ENCODE measurements around the gene RNASE8. TPM values are rescaled to one million over a fixed set of nuclear protein-coding genes. Genes with fewer than 3 reads are reported as not detected.

RNASE8 gene
- total and polyA plus RNA-seq, 2 of the 8 experiments (the other 6 are each of a cell fraction or from before 2014, with no cell fraction given), result not detected

GRCh38 chr14:21011136-21011535 is 46.5 kb upstream of the RNASE8 start:
- H3K18ac ChIP-seq (ENCODE audit: extremely low read depth, low read length), result no peak overlapping the region
- H2BK12ac ChIP-seq (ENCODE audit: low read depth, low read length), result no peak overlapping the region
- no peaks in the 10 kb centered on the region for H3K79me2 ChIP-seq (ENCODE audit: control insufficient read depth in 1 of 2, insufficient read depth in 2 of 2, low read length in 2 of 2)
- no peak overlapping the region for H3K14ac ChIP-seq (ENCODE audit: insufficient read length)
- H3K27ac ChIP-seq (ENCODE audit: low read depth, low read length), result no peak overlapping the region
- DNase-seq (ENCODE audit: low read depth in 1 of 2, low spot score in 2 of 2) (no peak), FAIRE-seq (no peak)
- H3K27me3 ChIP-seq (replicated peaks in 1 of 4; ENCODE audit: control insufficient read depth in 3 of 4, extremely low read depth in 1 of 4, insufficient read depth in 3 of 4, low read length in 3 of 4), result no peaks in the 10 kb centered on the region; a peak in 1 of 7 replicates
- H3K4me2 ChIP-seq (ENCODE audit: insufficient read depth in 1 of 2, low read depth in 2 of 2, low read length in 2 of 2), result no peak overlapping the region
- H3K23ac ChIP-seq (ENCODE audit: insufficient read length), result no peak overlapping the region
- H3K36me3 ChIP-seq (ENCODE audit: control insufficient read depth in 2 of 4, insufficient read depth in 4 of 4, low read length in 3 of 4), result no peaks in the 10 kb centered on the region
- no peak overlapping the region for H4K91ac ChIP-seq (replicated peaks; ENCODE audit: insufficient read length, low read length)
- no peak overlapping the region for H2BK15ac ChIP-seq (ENCODE audit: low read length)
- no peak overlapping the region for H2BK5ac ChIP-seq (ENCODE audit: low read depth, low read length)
- 89% methylated on average over 1 of the region's 1 CpG; no CpG with 5 or more reads in 1 of the 2 experiments for WGBS, 2 experiments (ENCODE audit: extremely low coverage in 1 of 2, insufficient coverage in 1 of 2, insufficient read length in 1 of 2, insufficient replicate concordance in 2 of 2, low coverage in 1 of 2, low lambda C conversion rate in 2 of 2, missing lambda C conversion rate in 1 of 2)
- H3K9me3 ChIP-seq (ENCODE audit: insufficient read depth in 2 of 2, low read depth in 1 of 2, low read length in 1 of 2), result no peaks in the 10 kb centered on the region
- no peak overlapping the region for H3K9ac ChIP-seq (replicated peaks in 1 of 4; ENCODE audit: extremely low read depth in 1 of 4, low read depth in 3 of 4, low read length in 3 of 4)
- H4K5ac ChIP-seq (ENCODE audit: insufficient read length, low read depth, low read length), result no peak overlapping the region
- H4K8ac ChIP-seq (ENCODE audit: extremely low read depth, insufficient read depth, low read length), result no peak overlapping the region
- no peak overlapping the region for H2AFZ ChIP-seq (ENCODE audit: low read length)
- H3K79me1 ChIP-seq (ENCODE audit: low read depth, low read length), result no peaks in the 10 kb centered on the region
- no peak overlapping the region for H2AK5ac ChIP-seq (ENCODE audit: low read depth, low read length)
- H3K56ac ChIP-seq (replicated peaks; ENCODE audit: insufficient read length, low read depth, low read length), result no peak overlapping the region
- peaks cover 2 to 7% (median 5%) of the 10 kb centered on the region in 4 experiments; a peak in 5 of 7 replicates for H3K4me1 ChIP-seq (replicated peaks in 1 of 4; ENCODE audit: control insufficient read depth in 3 of 4, insufficient read depth in 4 of 4, low read length in 3 of 4)
- no peak overlapping the region for H3K4me3 ChIP-seq (ENCODE audit: extremely low read depth in 1 of 4, insufficient read depth in 2 of 4, low read depth in 3 of 4, low read length in 4 of 4)
- no peaks in the 10 kb centered on the region for H3K23me2 ChIP-seq (ENCODE audit: low read depth, low read length)
- H4K20me1 ChIP-seq (replicated peaks in 1 of 2; ENCODE audit: control insufficient read depth in 1 of 2, insufficient read depth in 2 of 2, low read length in 2 of 2), result no peaks in the 10 kb centered on the region
- no peak overlapping the region for H2BK120ac ChIP-seq (replicated peaks; ENCODE audit: low read depth, low read length)
- POLR2A ChIA-PET (ENCODE audit: partially characterized antibody), result interaction anchor here (0.7 to 1.5 kb wide), 3 partner anchors 12 to 77 kb away, joined by 3 read pairs; no protein-coding TSS in a partner anchor
- H3K4ac ChIP-seq (replicated peaks; ENCODE audit: insufficient read length, low read depth, low read length), result no peak overlapping the region
- CTCF ChIA-PET (ENCODE audit: partially characterized antibody), result interaction anchor here (1.2 to 16.1 kb wide), 11 partner anchors 9 to 92 kb away, joined by 3 to 371 read pairs (median 69); partner anchors contain the start of genes ARHGEF40, RNASE13, RNASE7 and SLC39A2
- no peak overlapping the region for H2BK20ac ChIP-seq (ENCODE audit: low read length)
- TF ChIP-seq SIX5 (IDR thresholded peaks at IDR 0.05; ENCODE audit: low read depth, low read length) (no peak), HDAC2 (IDR thresholded peaks at IDR 0.05; ENCODE audit: borderline replicate concordance in 1 of 2, low read depth in 2 of 2, low read length in 2 of 2) (no peak), JUN (IDR thresholded peaks at IDR 0.05; ENCODE audit: low read depth, low read length) (no peak), POLR2AphosphoS5 (IDR thresholded peaks at IDR 0.05; ENCODE audit: low read depth, low read length) (no peak)
